Liver (tissue), 9 donors: ENCODE measurements around the gene ITGA5. TPM values are rescaled to one million over a fixed set of nuclear protein-coding genes. Genes with fewer than 3 reads are reported as not detected.

Experiments
- DNase-seq: peaks from one replicate; pipeline ENCODE4 v3.0.0-alpha.2; 2017; ENCODE audit warnings: low spot score
- H3K27ac ChIP-seq, 2 donors: one replicate each; pipeline ENCODE4 v1.7.0; 2013; ENCODE audit warnings: inconsistent platforms in 2 of 2, low read length in 2 of 2, control low read depth in 1 of 2, low read depth in 1 of 2, mild to moderate bottlenecking in 1 of 2
- H3K27me3 ChIP-seq, 4 donors: one replicate each; pipeline versions ENCODE4 v1.6.1 to v1.7.0; 2013; ENCODE audit warnings: low read length in 3 of 4, inconsistent platforms in 1 of 4, mild to moderate bottlenecking in 1 of 4, moderate library complexity in 1 of 4; ENCODE audit not compliant: control insufficient read depth in 4 of 4, insufficient read depth in 4 of 4
- H3K36me3 ChIP-seq, 4 donors: one replicate each; pipeline versions ENCODE4 v1.6.1 to v1.7.0; 2013; ENCODE audit warnings: low read length in 3 of 4, mild to moderate bottlenecking in 3 of 4, low read depth in 1 of 4, moderate library complexity in 1 of 4; ENCODE audit not compliant: control insufficient read depth in 4 of 4, insufficient read depth in 3 of 4
- H3K4me1 ChIP-seq, 4 donors: one replicate each; pipeline versions ENCODE4 v1.6.1 to v1.7.0; 2013; ENCODE audit warnings: low read length in 3 of 4, mild to moderate bottlenecking in 3 of 4, moderate library complexity in 1 of 4; ENCODE audit not compliant: control insufficient read depth in 4 of 4, insufficient read depth in 4 of 4
- H3K4me3 ChIP-seq, 3 donors: one replicate each; pipeline versions ENCODE4 v1.6.1 to v1.7.0; 2013; ENCODE audit warnings: low read length in 3 of 3, control low read depth in 1 of 3, low read depth in 1 of 3, mild to moderate bottlenecking in 1 of 3
- H3K9ac ChIP-seq, 2 donors: one replicate each; pipeline ENCODE4 v1.7.0; 2013; ENCODE audit warnings: low read length in 2 of 2, mild to moderate bottlenecking in 2 of 2, moderate library complexity in 2 of 2, control low read depth in 1 of 2, low read depth in 1 of 2
- H3K9me3 ChIP-seq, 4 donors: one replicate each; pipeline versions ENCODE4 v1.6.1 to v1.7.0; 2013; ENCODE audit warnings: low read length in 3 of 4; ENCODE audit not compliant: control insufficient read depth in 4 of 4
- CTCF ChIP-seq: fragments of 150-350 bp; IDR thresholded peaks from 2 replicates; pipeline ENCODE4 v1.5.1; 2017; ENCODE audit warnings: improper control_type of control experiment, low read depth, low read length; ENCODE audit not compliant: missing input control
- EGR1 ChIP-seq, 2 donors: IDR thresholded peaks; 2 replicates each; pipeline ENCODE4 v1.6.1; 2016 to 2018; ENCODE audit warnings: antibody characterized with exemption in 2 of 2, low read depth in 2 of 2
- FOXA1 ChIP-seq: IDR thresholded peaks from 2 replicates; pipeline ENCODE4 v1.6.1; 2016; ENCODE audit warnings: antibody characterized with exemption
- FOXA2 ChIP-seq: IDR thresholded peaks from 2 replicates; pipeline ENCODE4 v1.6.1; 2016; ENCODE audit warnings: antibody characterized with exemption
- GABPA ChIP-seq, 2 donors: IDR thresholded peaks in 1 of 2; conservative IDR thresholded peaks in 1 of 2; 2 replicates each; pipeline ENCODE4 v1.6.1; 2016; ENCODE audit warnings: antibody characterized with exemption in 2 of 2, mild to moderate bottlenecking in 1 of 2, moderate library complexity in 1 of 2
- HNF4A ChIP-seq, 2 donors: conservative IDR thresholded peaks; 2 replicates each; pipeline ENCODE4 v1.6.1; 2016; ENCODE audit warnings: antibody characterized with exemption in 2 of 2, mild to moderate bottlenecking in 2 of 2
- HNF4G ChIP-seq: IDR thresholded peaks from 2 replicates; pipeline ENCODE4 v1.6.1; 2016; ENCODE audit warnings: antibody characterized with exemption
- JUND ChIP-seq, 2 donors: IDR thresholded peaks; 2 replicates each; pipeline ENCODE4 v1.6.1; 2016; ENCODE audit warnings: antibody characterized with exemption in 2 of 2
- MAX ChIP-seq: IDR thresholded peaks from 2 replicates; pipeline ENCODE4 v1.6.1; 2016; ENCODE audit warnings: antibody characterized with exemption
- NR2F2 ChIP-seq: IDR thresholded peaks from 2 replicates; pipeline ENCODE4 v1.6.1; 2016; ENCODE audit warnings: antibody characterized with exemption
- RAD21 ChIP-seq, 2 donors: IDR thresholded peaks; 2 replicates each; pipeline ENCODE4 v1.6.1; 2016; ENCODE audit warnings: antibody characterized with exemption in 2 of 2, mild to moderate bottlenecking in 2 of 2
- REST ChIP-seq: IDR thresholded peaks from 2 replicates; pipeline ENCODE4 v1.6.1; 2016; ENCODE audit warnings: antibody characterized with exemption, mild to moderate bottlenecking
- RXRA ChIP-seq, 2 donors: IDR thresholded peaks; 2 replicates each; pipeline ENCODE4 v1.6.1; 2017 to 2018; ENCODE audit warnings: antibody characterized with exemption in 2 of 2, mild to moderate bottlenecking in 1 of 2
- SP1 ChIP-seq: IDR thresholded peaks from 2 replicates; pipeline ENCODE4 v1.6.1; 2018; ENCODE audit warnings: antibody characterized with exemption, mild to moderate bottlenecking
- TAF1 ChIP-seq: conservative IDR thresholded peaks from 2 replicates; pipeline ENCODE4 v1.6.1; 2016; ENCODE audit warnings: antibody characterized with exemption, mild to moderate bottlenecking
- YY1 ChIP-seq: IDR thresholded peaks from 2 replicates; pipeline ENCODE4 v1.6.1; 2016; ENCODE audit warnings: antibody characterized with exemption, mild to moderate bottlenecking
- ZBTB33 ChIP-seq: IDR thresholded peaks from 2 replicates; pipeline ENCODE4 v1.6.1; 2016; ENCODE audit warnings: antibody characterized with exemption
- WGBS: extraction: QIAGEN DNeasy Blood & Tissue Kit; methylation state at CpG from one replicate; pipeline ENCODE4 v1.1.7; 2013; 5-methylcytosine and 5-hydroxymethylcytosine counted together
- polyA plus RNA-seq, 2 donors: library from polyadenylated mRNA; stranded (reverse) in 1 of 2; unstranded in 1 of 2; fragments of 200-250 nt in 1 of 2; fragments of >200 nt in 1 of 2; fragmentation: Nextera tagmentation in 1 of 2; extraction: Ambion mirVana in 1 of 2; gene quantifications; one replicate each; pipeline versions ENCODE4 v1.2.1 to v1.2.3, GENCODE V29; 2013 to 2015
- total RNA-seq, 2 donors: library from RNA; depleted of rRNA; stranded (reverse); fragments of >200 nt; gene quantifications; one replicate each; pipeline ENCODE4 v1.2.3, GENCODE V29; 2014
- TF ChIP-seq, protein P1 (sequence below): IDR thresholded peaks from 2 replicates; pipeline ENCODE4 v1.6.1; 2016; ENCODE audit warnings: antibody characterized with exemption
- donor health status: healthy.
- donor health status: healthy.
- donor health status: healthy.
- donor health status: healthy.
- donor health status: healthy.

Gene ITGA5
- total and polyA plus RNA-seq, 4 donors: 26.6 to 60.7 (median 39.6) TPM

GRCh38 chr12:54465857-54466523 is 46.9 kb upstream of the ITGA5 start:
- WGBS: 59% methylated on average over 1 of the region's 1 CpG
- H3K9me3 ChIP-seq: no peaks in the 10 kb centered on the region

More at GRCh38 chr12:54465857-54466523, 46.9 kb upstream of the ITGA5 start:
- H3K9ac ChIP-seq: no peak overlapping the region
- DNase-seq: no peak
- no peak overlapping the region for H3K4me3 ChIP-seq
- no peaks in the 10 kb centered on the region for H3K27me3 ChIP-seq
- H3K4me1 ChIP-seq: no peaks in the 10 kb centered on the region
- H3K36me3 ChIP-seq: no peaks in the 10 kb centered on the region
- no peak overlapping the region for H3K27ac ChIP-seq
- TF ChIP-seq RXRA (IDR thresholded peaks at IDR 0.05) (no peak), NR2F2 (no peak), FOXA2 (no peak), JUND (IDR thresholded peaks at IDR 0.05) (no peak), HNF4G (no peak), RAD21 (IDR thresholded peaks at IDR 0.05) (no peak), YY1 (no peak), TAF1 (no peak), GABPA (IDR thresholded peaks at IDR 0.05 in 1 of 2, conservative IDR thresholded peaks at IDR 0.05 in 1 of 2) (no peak), MAX (no peak), CTCF (no peak), SP1 (no peak), HNF4A (conservative IDR thresholded peaks at IDR 0.05) (no peak), FOXA1 (no peak), ZBTB33 (no peak), EGR1 (IDR thresholded peaks at IDR 0.05; ENCODE audit: low read depth in 2 of 2) (no peak), REST (no peak)
- TF ChIP-seq, protein P1, sequence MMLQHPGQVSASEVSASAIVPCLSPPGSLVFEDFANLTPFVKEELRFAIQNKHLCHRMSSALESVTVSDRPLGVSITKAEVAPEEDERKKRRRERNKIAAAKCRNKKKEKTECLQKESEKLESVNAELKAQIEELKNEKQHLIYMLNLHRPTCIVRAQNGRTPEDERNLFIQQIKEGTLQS: no peak
